ENCODE data around the gene MALT1.
"Not testable (repeated sequence)": the region's sequence is repeated elsewhere in the genome, so short reads cannot be mapped to it uniquely, and the experiment has no call there.

The MALT1 gene, protein sequence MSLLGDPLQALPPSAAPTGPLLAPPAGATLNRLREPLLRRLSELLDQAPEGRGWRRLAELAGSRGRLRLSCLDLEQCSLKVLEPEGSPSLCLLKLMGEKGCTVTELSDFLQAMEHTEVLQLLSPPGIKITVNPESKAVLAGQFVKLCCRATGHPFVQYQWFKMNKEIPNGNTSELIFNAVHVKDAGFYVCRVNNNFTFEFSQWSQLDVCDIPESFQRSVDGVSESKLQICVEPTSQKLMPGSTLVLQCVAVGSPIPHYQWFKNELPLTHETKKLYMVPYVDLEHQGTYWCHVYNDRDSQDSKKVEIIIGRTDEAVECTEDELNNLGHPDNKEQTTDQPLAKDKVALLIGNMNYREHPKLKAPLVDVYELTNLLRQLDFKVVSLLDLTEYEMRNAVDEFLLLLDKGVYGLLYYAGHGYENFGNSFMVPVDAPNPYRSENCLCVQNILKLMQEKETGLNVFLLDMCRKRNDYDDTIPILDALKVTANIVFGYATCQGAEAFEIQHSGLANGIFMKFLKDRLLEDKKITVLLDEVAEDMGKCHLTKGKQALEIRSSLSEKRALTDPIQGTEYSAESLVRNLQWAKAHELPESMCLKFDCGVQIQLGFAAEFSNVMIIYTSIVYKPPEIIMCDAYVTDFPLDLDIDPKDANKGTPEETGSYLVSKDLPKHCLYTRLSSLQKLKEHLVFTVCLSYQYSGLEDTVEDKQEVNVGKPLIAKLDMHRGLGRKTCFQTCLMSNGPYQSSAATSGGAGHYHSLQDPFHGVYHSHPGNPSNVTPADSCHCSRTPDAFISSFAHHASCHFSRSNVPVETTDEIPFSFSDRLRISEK

DNA sequence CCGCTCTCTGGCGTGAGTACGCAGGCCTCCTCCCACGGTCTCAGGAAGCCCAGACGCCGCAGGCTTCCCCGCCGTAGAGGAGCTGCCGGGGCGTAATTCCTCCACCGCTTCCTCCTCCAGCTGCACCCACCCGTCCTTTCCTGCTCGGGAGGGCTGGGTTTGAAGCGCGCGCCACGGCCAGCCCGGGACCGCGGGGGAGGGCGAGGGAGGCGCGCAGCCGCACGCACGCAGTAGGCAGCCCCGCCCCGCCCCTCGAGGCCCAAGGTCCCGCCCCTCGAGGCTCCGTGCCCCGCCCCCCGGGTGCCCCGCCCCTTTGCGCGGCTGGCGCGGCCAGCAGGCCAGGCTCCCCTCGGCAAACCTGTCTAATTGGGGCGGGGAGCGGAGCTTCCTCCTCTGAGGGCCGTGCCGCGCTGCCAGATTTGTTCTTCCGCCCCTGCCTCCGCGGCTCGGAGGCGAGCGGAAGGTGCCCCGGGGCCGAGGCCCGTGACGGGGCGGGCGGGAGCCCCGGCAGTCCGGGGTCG, at the start of gene MALT1:
Gene MALT1 (plus strand): TSS at position 355 of the 521 bp plus-strand sequence. CDS start 179 bp downstream, outside the sequence.
- peak; percentile 81 for DNase-seq (ENCODE audit: low spot score)

DNA sequence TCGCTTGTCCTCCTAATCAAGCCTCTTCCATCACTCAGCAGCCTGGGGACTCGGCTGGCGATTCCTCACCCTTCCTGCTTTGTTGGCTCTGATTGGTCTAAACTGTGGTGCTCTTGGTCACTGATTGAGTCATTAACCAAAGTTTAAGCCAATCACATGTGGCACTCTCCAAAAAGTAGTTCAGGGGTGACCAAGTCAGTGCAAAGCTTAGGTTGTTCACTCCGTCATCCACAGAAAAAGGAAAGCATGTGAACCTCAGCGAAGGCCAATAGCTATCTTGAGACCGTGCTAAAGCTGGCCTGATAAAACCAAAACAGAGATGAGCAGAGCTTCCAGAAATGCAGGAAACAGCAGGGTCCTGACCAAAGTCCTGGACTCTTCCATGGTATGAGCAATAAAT, 47.3 kb upstream of the MALT1 start:
- no peak for DNase-seq (ENCODE audit: low spot score)

GRCh38 chr18:58625839-58626238, 45.4 kb upstream of the MALT1 start:
- no peak for DNase-seq (ENCODE audit: low spot score)

DNA sequence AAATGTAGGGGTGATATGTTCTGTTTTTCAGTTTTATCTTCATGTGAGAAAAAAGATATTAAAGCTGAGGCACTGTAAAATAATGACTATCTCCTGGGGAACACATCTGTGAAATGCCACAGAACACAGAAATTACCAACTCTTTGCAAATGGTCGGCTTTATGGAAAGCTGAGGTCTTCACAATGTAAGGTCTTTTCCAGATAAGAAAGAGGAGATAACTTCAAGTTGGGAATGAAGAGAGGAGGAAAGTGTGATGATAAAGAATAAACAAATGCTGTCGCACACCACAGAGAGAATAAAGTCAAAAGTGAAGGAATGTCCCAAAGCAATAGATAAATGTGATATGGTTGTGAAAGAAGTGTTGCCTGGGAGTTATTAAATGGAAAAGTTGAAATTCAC, 41.2 kb upstream of the MALT1 start:
- DNase-seq (ENCODE audit: low spot score) = no peak

DNA sequence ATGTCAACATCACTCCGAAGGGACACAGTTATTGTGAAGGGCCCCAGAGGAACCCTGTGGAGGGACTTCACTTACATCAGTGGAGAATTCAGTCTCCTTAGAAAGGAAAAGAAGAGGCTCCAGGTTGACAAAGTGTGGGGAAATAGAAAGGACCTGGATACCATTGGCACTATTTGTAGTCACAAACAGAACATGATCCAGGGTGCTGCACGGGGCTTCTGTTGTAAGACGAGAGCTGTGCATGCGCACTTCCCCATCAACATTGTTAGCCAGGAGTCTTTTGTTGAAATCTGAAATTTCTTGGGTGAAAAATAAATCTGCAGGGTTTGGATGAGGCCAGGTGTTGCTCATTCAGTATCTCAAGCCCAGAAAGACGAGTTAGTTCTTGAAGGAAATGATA, 40.0 kb upstream of the MALT1 start:
- DNase-seq (ENCODE audit: low spot score) = no peak

DNA sequence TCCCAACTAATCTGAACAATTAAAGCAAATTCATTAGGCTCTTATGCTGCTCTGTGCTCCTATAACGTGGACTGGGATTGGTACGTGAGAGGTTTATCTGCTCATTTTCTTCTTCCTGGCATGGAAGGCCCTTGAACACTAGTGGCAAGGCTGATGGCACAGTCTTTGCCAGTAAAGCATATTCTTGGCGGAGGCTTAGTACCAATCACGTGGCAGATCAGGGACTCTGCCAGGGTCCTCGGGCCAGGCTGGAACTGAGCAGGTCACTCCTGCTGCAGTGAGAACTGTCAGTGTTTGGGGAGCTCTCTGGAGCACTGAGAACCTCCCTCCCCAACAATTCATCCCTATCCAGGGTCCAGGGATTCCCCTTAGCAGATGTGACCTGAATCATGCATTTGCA, 38.7 kb upstream of the MALT1 start:
- DNase-seq (ENCODE audit: low spot score) = no peak

GRCh38 chr18:58633874-58634273, 37.4 kb upstream of the MALT1 start:
- no peak for DNase-seq (ENCODE audit: low spot score)

GRCh38 chr18:58635891-58636290, 35.4 kb upstream of the MALT1 start:
- no peak for DNase-seq (ENCODE audit: low spot score)

- no peak for DNase-seq (ENCODE audit: low spot score)
These were observed 34.1 kb upstream of the MALT1 start for GRCh38 chr18:58637197-58637596.

- DNase-seq (ENCODE audit: low spot score) = no peak
These were observed 33.3 kb upstream of the MALT1 start for GRCh38 chr18:58637946-58638345.

GRCh38 chr18:58638441-58638840, 32.8 kb upstream of the MALT1 start:
- DNase-seq (ENCODE audit: low spot score) = no peak

GRCh38 chr18:58639237-58639636, 32.0 kb upstream of the MALT1 start:
- no peak for DNase-seq (ENCODE audit: low spot score)

DNA sequence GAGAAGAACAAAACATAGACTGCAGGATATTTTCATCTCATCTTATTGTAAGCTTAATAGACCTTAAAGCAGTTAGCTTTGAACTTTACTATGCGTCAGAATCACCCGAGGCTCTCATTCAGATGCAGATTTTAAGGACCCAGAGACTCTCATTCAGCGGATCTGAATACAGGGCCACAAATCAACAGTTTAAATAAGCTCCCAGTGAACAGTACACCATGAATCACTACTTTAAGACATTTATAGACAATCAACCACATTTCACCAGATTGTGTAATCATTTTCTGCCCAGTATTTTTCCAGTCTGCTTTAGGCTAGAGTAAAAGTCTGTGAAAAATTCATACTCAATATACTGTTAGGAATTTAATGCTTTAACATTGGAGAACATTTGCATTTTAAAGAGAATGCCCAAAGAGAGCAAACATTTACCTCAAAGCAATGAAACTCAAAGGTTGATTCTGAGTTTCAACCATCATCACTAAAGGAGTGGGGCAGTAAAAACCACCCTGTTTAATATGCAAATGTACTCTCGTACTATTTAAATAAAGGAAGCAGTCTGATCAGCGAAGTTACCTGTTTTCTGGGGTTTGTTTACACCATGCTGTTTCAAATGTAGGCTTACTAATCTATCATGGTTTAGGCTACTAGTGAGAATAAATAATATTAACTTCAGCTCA, 31.4 kb upstream of the MALT1 start:
- DNase-seq (ENCODE audit: low spot score) = no peak

GRCh38 chr18:58640428-58640805, 30.8 kb upstream of the MALT1 start:
- DNase-seq (ENCODE audit: low spot score) = no peak

DNA sequence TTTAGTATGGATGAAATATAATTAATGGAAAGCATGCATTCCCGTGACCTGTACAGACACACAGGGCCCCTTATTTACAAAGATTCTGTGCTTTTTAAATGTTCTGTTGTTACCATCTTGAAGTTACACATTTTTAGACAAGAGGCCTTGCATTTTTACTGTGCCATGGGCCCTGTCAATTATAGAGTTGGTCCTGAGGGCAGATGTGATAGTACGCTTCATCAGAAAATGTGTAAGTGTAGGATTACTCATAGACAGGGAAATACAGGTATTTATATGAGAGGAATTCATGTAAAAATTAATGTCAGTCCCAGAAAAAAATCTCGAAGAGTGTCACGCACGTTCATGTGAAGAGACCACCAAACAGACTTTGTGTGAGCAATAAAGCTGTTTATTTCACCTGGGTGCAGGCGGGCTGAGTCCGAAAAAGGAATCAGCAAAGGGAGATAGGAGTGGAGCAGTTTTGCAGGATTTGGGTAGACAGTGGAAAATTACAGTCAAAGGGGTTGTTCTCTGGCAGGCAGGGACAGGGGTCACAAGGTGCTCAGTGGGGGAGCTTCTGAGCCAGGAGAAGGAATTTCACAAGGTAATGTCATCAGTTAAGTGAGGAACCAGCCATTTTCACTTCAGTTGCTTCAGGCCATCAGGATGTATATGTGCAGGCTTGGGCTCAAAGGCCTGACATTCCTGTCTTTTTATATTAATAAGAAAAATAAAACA, 30.2 kb upstream of the MALT1 start:
- DNase-seq (ENCODE audit: low spot score) = no peak

DNA sequence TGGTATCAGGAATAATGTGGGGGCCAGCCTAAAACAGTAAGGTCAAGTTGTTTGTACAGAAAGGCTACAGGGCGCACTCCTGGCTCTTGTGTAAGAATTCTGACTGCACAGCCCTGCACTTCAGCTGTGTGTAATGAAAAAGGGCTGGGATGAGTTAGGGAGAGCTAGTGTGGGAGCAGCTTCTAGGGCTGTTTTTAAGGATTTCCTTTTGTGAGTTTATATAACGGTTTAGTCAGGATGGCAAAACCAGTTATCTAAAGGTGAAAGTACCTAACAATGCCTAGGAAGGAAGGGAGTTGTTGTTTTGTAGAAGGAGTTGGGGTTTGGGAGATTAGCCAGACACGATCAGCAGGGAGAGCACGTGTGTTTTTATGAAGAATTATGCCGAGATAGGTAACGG, 27.7 kb upstream of the MALT1 start:
- DNase-seq (ENCODE audit: low spot score) = not testable (repeated sequence)

- DNase-seq (ENCODE audit: low spot score) = no peak
These were observed 25.9 kb upstream of the MALT1 start for GRCh38 chr18:58645398-58645797.

- DNase-seq (ENCODE audit: low spot score) = no peak
These were observed 24.9 kb upstream of the MALT1 start for GRCh38 chr18:58646334-58646862.

- DNase-seq (ENCODE audit: low spot score) = no peak
These were observed 21.1 kb upstream of the MALT1 start for GRCh38 chr18:58649966-58650816.

GRCh38 chr18:58650830-58651229, 20.4 kb upstream of the MALT1 start:
- DNase-seq (ENCODE audit: low spot score) = not testable (repeated sequence)

Measured in SW480 (cell line).